K562 (cell line): ENCODE measurements around the gene NDUFA6. TPM values are rescaled to one million over a fixed set of nuclear protein-coding genes. Genes with fewer than 3 reads are reported as not detected.
A peak's percentile ranks its signal among the peaks of the same experiment; 100 is the strongest.

Source experiments
- MTA3 ChIP-seq: fragments of 450-650 bp; formaldehyde crosslinking; IDR thresholded peaks from 2 replicates; pipeline ENCODE4 v1.6.1; 2017; ENCODE audit warnings: mild to moderate bottlenecking, borderline replicate concordance
- MYC ChIP-seq, 2 experiments: fragments of 250-450 bp in 1 of 2; sonication (Bioruptor Pico) in 1 of 2; IDR thresholded peaks; 2 replicates each; pipeline versions ENCODE4 v1.5.1 to v1.6.1; 2012 to 2021; ENCODE audit warnings: low read depth in 2 of 2, borderline replicate concordance in 1 of 2, improper control_type of control experiment in 1 of 2, low read length in 1 of 2, mild to moderate bottlenecking in 1 of 2, moderate library complexity in 1 of 2
- POLR2B ChIP-seq: fragments of 450-650 bp; IDR thresholded peaks from 2 replicates; pipeline ENCODE4 v1.6.1; 2018; ENCODE audit warnings: low read depth; ENCODE audit not compliant: partially characterized antibody
- ZNF830 ChIP-seq: fragments of 250-450 bp; sonication (Bioruptor Pico); IDR thresholded peaks from 2 replicates; pipeline ENCODE4 v1.5.0; 2021; ENCODE audit warnings: mild to moderate bottlenecking
- polyA plus RNA-seq, 8 experiments: library from polyadenylated mRNA; depleted of rRNA in 4 of 8; stranded (reverse) in 5 of 8; unstranded in 3 of 8; fragments of >200 nt; fragmentation: Nextera tagmentation in 2 of 8; fragmentation: Illumina TruSeq in 1 of 8; extraction: Ambion mirVana in 2 of 8; extraction: Trizol in 1 of 8; gene quantifications; 2 replicates each; pipeline versions ENCODE4 v1.2.1 to v1.2.3, GENCODE V29; 2011 to 2014; ENCODE audit warnings: inconsistent platforms in 1 of 8, missing spikeins in 1 of 8
- total RNA-seq, 7 experiments: library from RNA; depleted of rRNA in 6 of 7; stranded (reverse); fragments of >200 nt in 6 of 7; fragmentation: Illumina TruSeq in 2 of 7; extraction: Trizol in 2 of 7; gene quantifications; 2 replicates each; pipeline versions ENCODE4 v1.2.1 to v1.2.3, GENCODE V29; 2011 to 2021; ENCODE audit warnings: low replicate concordance in 1 of 7
- TF ChIP-seq, protein P1 (sequence below): sonication (generic); formaldehyde crosslinking; IDR thresholded peaks from 2 replicates; pipeline ENCODE4 v1.8.0; 2022; ENCODE audit warnings: mild to moderate bottlenecking, missing genetic modification reagents
- TF ChIP-seq, protein P2 (sequence below): fragments of 450-650 bp; IDR thresholded peaks from 2 replicates; pipeline ENCODE4 v1.6.1; 2016; ENCODE audit warnings: low read depth
- TF ChIP-seq, protein P3 (sequence below): sonication (generic); formaldehyde crosslinking; IDR thresholded peaks from 2 replicates; pipeline ENCODE4 v1.4.0; 2020; ENCODE audit warnings: mild to moderate bottlenecking, missing genetic modification reagents

Gene NDUFA6
- total and polyA plus RNA-seq, 9 of the 15 experiments (the other 6 are each of a cell fraction or from before 2014, with no cell fraction given) = 90.0 to 474 (median 128) TPM

DNA sequence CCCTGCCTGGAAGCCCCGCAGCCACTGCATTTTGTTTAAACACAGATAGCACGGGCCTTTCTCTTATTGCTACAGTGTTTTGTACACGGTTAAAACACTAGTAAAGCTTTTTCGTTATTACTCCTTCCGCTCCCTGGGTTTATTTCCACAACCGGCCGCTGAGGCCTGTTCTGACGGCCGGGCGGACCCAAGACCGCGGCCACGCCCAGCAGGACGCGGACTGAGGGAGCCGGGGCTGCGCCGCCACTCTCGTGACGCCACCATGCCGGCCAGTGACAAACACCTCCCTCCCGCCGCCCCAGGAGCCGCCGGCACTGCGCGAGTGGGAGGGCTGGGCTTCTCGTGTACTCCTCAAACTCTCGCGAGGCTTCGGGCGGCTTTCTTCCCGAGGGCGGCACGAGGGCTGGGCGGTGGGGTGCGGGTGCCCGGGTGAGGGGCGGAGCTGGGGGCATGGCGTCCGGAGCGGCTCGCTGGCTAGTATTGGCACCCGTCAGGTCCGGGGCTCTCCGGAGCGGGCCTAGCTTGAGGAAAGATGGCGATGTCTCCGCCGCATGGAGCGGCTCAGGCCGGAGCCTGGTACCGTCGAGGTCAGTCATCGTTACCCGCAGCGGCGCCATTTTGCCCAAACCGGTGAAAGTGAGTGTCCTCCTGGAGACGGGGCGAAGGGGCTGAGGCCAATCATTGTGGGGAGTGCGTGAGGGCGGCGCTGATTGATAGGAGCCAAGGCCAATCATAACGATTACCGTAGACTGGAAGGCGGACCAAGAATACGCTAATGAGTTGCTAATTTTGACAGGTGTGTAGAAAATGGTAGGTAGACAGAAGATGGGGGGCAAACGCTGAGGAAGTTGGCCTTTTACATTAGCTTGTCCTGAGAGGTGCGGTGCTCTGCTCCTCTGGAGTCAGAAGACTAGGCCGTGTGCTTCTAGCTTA is 11.0 kb downstream of the NDUFA6 start, which contains the start of gene SMDT1 (continued):
- TF ChIP-seq, protein P1, sequence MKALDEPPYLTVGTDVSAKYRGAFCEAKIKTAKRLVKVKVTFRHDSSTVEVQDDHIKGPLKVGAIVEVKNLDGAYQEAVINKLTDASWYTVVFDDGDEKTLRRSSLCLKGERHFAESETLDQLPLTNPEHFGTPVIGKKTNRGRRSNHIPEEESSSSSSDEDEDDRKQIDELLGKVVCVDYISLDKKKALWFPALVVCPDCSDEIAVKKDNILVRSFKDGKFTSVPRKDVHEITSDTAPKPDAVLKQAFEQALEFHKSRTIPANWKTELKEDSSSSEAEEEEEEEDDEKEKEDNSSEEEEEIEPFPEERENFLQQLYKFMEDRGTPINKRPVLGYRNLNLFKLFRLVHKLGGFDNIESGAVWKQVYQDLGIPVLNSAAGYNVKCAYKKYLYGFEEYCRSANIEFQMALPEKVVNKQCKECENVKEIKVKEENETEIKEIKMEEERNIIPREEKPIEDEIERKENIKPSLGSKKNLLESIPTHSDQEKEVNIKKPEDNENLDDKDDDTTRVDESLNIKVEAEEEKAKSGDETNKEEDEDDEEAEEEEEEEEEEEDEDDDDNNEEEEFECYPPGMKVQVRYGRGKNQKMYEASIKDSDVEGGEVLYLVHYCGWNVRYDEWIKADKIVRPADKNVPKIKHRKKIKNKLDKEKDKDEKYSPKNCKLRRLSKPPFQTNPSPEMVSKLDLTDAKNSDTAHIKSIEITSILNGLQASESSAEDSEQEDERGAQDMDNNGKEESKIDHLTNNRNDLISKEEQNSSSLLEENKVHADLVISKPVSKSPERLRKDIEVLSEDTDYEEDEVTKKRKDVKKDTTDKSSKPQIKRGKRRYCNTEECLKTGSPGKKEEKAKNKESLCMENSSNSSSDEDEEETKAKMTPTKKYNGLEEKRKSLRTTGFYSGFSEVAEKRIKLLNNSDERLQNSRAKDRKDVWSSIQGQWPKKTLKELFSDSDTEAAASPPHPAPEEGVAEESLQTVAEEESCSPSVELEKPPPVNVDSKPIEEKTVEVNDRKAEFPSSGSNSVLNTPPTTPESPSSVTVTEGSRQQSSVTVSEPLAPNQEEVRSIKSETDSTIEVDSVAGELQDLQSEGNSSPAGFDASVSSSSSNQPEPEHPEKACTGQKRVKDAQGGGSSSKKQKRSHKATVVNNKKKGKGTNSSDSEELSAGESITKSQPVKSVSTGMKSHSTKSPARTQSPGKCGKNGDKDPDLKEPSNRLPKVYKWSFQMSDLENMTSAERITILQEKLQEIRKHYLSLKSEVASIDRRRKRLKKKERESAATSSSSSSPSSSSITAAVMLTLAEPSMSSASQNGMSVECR = no peak
- TF ChIP-seq, protein P2, sequence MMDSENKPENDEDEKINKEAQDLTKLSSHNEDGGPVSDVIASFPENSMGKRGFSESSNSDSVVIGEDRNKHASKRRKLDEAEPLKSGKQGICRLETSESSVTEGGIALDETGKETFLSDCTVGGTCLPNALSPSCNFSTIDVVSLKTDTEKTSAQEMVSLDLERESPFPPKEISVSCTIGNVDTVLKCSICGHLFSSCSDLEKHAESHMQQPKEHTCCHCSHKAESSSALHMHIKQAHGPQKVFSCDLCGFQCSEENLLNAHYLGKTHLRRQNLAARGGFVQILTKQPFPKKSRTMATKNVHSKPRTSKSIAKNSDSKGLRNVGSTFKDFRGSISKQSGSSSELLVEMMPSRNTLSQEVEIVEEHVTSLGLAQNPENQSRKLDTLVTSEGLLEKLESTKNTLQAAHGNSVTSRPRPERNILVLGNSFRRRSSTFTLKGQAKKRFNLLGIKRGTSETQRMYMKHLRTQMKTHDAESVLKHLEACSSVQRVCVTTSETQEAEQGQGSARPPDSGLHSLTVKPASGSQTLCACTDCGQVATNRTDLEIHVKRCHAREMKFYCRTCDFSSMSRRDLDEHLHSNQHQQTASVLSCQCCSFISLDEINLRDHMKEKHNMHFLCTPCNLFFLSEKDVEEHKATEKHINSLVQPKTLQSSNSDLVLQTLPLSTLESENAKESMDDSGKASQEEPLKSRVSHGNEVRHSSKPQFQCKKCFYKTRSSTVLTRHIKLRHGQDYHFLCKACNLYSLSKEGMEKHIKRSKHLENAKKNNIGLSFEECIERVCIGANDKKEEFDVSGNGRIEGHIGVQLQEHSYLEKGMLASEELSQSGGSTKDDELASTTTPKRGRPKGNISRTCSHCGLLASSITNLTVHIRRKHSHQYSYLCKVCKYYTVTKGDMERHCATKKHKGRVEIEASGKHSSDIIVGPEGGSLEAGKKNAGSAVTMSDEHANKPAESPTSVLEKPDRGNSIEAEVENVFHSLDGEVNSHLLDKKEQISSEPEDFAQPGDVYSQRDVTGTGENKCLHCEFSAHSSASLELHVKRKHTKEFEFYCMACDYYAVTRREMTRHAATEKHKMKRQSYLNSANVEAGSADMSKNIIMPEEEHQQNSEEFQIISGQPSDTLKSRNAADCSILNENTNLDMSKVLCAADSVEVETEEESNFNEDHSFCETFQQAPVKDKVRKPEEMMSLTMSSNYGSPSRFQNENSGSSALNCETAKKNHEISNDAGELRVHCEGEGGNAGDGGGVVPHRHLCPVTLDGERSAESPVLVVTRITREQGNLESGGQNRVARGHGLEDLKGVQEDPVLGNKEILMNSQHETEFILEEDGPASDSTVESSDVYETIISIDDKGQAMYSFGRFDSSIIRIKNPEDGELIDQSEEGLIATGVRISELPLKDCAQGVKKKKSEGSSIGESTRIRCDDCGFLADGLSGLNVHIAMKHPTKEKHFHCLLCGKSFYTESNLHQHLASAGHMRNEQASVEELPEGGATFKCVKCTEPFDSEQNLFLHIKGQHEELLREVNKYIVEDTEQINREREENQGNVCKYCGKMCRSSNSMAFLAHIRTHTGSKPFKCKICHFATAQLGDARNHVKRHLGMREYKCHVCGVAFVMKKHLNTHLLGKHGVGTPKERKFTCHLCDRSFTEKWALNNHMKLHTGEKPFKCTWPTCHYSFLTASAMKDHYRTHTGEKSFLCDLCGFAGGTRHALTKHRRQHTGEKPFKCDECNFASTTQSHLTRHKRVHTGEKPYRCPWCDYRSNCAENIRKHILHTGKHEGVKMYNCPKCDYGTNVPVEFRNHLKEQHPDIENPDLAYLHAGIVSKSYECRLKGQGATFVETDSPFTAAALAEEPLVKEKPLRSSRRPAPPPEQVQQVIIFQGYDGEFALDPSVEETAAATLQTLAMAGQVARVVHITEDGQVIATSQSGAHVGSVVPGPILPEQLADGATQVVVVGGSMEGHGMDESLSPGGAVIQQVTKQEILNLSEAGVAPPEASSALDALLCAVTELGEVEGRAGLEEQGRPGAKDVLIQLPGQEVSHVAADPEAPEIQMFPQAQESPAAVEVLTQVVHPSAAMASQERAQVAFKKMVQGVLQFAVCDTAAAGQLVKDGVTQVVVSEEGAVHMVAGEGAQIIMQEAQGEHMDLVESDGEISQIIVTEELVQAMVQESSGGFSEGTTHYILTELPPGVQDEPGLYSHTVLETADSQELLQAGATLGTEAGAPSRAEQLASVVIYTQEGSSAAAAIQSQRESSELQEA = no peak
- TF ChIP-seq ZNF830 (CRISPR knock-in tag) (no peak), MTA3 (peak; percentile 70; the same call in 1 of the 2 replicates), POLR2B (peak; percentile 65), MYC (IDR thresholded peaks at IDR 0.05; ENCODE audit: low read depth, low read length) (peak; percentile 92), MYC (CRISPR knock-in tag; IDR thresholded peaks at IDR 0.05; ENCODE audit: borderline replicate concordance, low read depth) (peak; percentile 70; the same call in 1 of the 2 replicates)
- TF ChIP-seq, protein P3, sequence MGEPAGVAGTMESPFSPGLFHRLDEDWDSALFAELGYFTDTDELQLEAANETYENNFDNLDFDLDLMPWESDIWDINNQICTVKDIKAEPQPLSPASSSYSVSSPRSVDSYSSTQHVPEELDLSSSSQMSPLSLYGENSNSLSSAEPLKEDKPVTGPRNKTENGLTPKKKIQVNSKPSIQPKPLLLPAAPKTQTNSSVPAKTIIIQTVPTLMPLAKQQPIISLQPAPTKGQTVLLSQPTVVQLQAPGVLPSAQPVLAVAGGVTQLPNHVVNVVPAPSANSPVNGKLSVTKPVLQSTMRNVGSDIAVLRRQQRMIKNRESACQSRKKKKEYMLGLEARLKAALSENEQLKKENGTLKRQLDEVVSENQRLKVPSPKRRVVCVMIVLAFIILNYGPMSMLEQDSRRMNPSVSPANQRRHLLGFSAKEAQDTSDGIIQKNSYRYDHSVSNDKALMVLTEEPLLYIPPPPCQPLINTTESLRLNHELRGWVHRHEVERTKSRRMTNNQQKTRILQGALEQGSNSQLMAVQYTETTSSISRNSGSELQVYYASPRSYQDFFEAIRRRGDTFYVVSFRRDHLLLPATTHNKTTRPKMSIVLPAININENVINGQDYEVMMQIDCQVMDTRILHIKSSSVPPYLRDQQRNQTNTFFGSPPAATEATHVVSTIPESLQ (CRISPR knock-in tag) = no peak
